ENCODE measurements around the gene MGMT. TPM values are rescaled to one million over a fixed set of nuclear protein-coding genes. Genes with fewer than 3 reads are reported as not detected.

The MGMT gene
- total RNA-seq, 2 experiments from 2014 or later, result 9.0 to 9.6 TPM

- Histone ChIP-seq H3K27ac (ENCODE audit: low read depth in 1 of 2, low read length in 2 of 2) (no peak overlapping the region), H3K9me3 (ENCODE audit: control insufficient read depth in 1 of 2, insufficient read depth in 1 of 2, low read length in 2 of 2) (peaks cover 12 to 29% of the 10 kb centered on the region in 2 experiments), H3K4me3 (ENCODE audit: low read length) (no peak overlapping the region), H3K36me3 (ENCODE audit: insufficient read depth, low read length) (peaks cover 3% of the 10 kb centered on the region), H3K4me1 (ENCODE audit: insufficient read depth, low read length) (no peaks in the 10 kb centered on the region), H3K27me3 (ENCODE audit: control insufficient read depth in 1 of 2, insufficient read depth in 2 of 2, low read length in 2 of 2) (no peaks in the 10 kb centered on the region)
- no peak for DNase-seq
- CTCF ChIA-PET, result no interaction called here
- no peaks in the 10 kb centered on the region for H3K27me3 Mint-ChIP-seq
- no peak overlapping the region for H3K4me3 Mint-ChIP-seq
- no peak overlapping the region for H3K27ac Mint-ChIP-seq
- H3K36me3 Mint-ChIP-seq (ENCODE audit: low read depth), result peaks cover 82% of the 10 kb centered on the region
- no peak for ATAC-seq (ENCODE audit: poor library complexity)
- intact Hi-C loops (cut with DNase I, micrococcal nuclease), result no loop called here
- H3K9me3 Mint-ChIP-seq, result peaks cover 3% of the 10 kb centered on the region
- no peaks in the 10 kb centered on the region for H3K4me1 Mint-ChIP-seq (ENCODE audit: low read depth)
- POLR2A ChIA-PET, result no interaction called here
- no peak for TF ChIP-seq CTCF (IDR thresholded peaks at IDR 0.05)
These were observed 131.4 kb downstream of the MGMT start for GRCh38 chr10:129598413-129598812.

GRCh38 chr10:129599160-129599559 is 132.1 kb downstream of the MGMT start:
- Histone ChIP-seq H3K36me3 (ENCODE audit: insufficient read depth, low read length) (no peaks in the 10 kb centered on the region), H3K27ac (ENCODE audit: low read depth in 1 of 2, low read length in 2 of 2) (no peak overlapping the region), H3K4me1 (ENCODE audit: insufficient read depth, low read length) (no peaks in the 10 kb centered on the region), H3K9me3 (ENCODE audit: control insufficient read depth in 1 of 2, insufficient read depth in 1 of 2, low read length in 2 of 2) (peaks cover 5 to 21% of the 10 kb centered on the region in 2 experiments), H3K4me3 (ENCODE audit: low read length) (no peak overlapping the region), H3K27me3 (ENCODE audit: control insufficient read depth in 1 of 2, insufficient read depth in 2 of 2, low read length in 2 of 2) (no peaks in the 10 kb centered on the region)
- ATAC-seq (ENCODE audit: poor library complexity) (no peak), DNase-seq (no peak)
- POLR2A ChIA-PET, result no interaction called here
- no peak for TF ChIP-seq CTCF (IDR thresholded peaks at IDR 0.05)
- Mint-ChIP-seq H3K9me3 (no peaks in the 10 kb centered on the region), H3K4me3 (no peak overlapping the region), H3K36me3 (ENCODE audit: low read depth) (peaks cover 82% of the 10 kb centered on the region), H3K27me3 (no peaks in the 10 kb centered on the region), H3K27ac (no peak overlapping the region), H3K4me1 (ENCODE audit: low read depth) (no peaks in the 10 kb centered on the region)
- intact Hi-C loops (cut with DNase I, micrococcal nuclease), result no loop called here
- CTCF ChIA-PET, result no interaction called here

- ATAC-seq (ENCODE audit: poor library complexity) (no peak), DNase-seq (no peak)
- TF ChIP-seq CTCF (IDR thresholded peaks at IDR 0.05), result no peak
- no peak overlapping the region for H3K27ac ChIP-seq (ENCODE audit: low read depth in 1 of 2, low read length in 2 of 2)
- no peaks in the 10 kb centered on the region for H3K36me3 ChIP-seq (ENCODE audit: insufficient read depth, low read length)
- Mint-ChIP-seq H3K36me3 (ENCODE audit: low read depth) (peaks cover 74% of the 10 kb centered on the region), H3K9me3 (no peaks in the 10 kb centered on the region), H3K4me3 (no peak overlapping the region), H3K4me1 (ENCODE audit: low read depth) (no peaks in the 10 kb centered on the region), H3K27me3 (no peaks in the 10 kb centered on the region), H3K27ac (no peak overlapping the region)
- ChIA-PET CTCF (no interaction called here), POLR2A (no interaction called here)
- H3K9me3 ChIP-seq (ENCODE audit: control insufficient read depth in 1 of 2, insufficient read depth in 1 of 2, low read length in 2 of 2), result peaks cover 0 to 12% of the 10 kb centered on the region in 2 experiments
- H3K4me1 ChIP-seq (ENCODE audit: insufficient read depth, low read length), result no peaks in the 10 kb centered on the region
- no peaks in the 10 kb centered on the region for H3K27me3 ChIP-seq (ENCODE audit: control insufficient read depth in 1 of 2, insufficient read depth in 2 of 2, low read length in 2 of 2)
- no peak overlapping the region for H3K4me3 ChIP-seq (ENCODE audit: low read length)
- intact Hi-C loops (cut with DNase I, micrococcal nuclease), result no loop called here
These were observed 134.7 kb downstream of the MGMT start for GRCh38 chr10:129601737-129602136.
